Measurements from ENCODE around the gene NLGN4X.

GRCh38 chrX:6149060-6149872, 79.4 kb downstream of the NLGN4X start:
- no peak for TF ChIP-seq CTCF (IDR thresholded peaks at IDR 0.05; ENCODE audit: poor library complexity, severe bottlenecking)
- no peak for TF ChIP-seq EP300 (conservative IDR thresholded peaks at IDR 0.05; ENCODE audit: poor library complexity, severe bottlenecking)
- no peak for TF ChIP-seq EZH2 (IDR thresholded peaks at IDR 0.05; ENCODE audit: borderline replicate concordance, insufficient read depth, low read length, poor library complexity, severe bottlenecking)
- no peak for TF ChIP-seq REST (IDR thresholded peaks at IDR 0.05; ENCODE audit: borderline replicate concordance)
- no peak for TF ChIP-seq SMC3 (conservative IDR thresholded peaks at IDR 0.05; ENCODE audit: poor library complexity)
- TF ChIP-seq POLR2AphosphoS5 (IDR thresholded peaks at IDR 0.05) = no peak
- TF ChIP-seq TAF1 (IDR thresholded peaks at IDR 0.05; ENCODE audit: low read depth) = no peak
- TF ChIP-seq MXI1 (conservative IDR thresholded peaks at IDR 0.05; ENCODE audit: poor library complexity, severe bottlenecking) = no peak
- no peak for TF ChIP-seq RAD21 (conservative IDR thresholded peaks at IDR 0.05)
